Endodermal cell (in vitro differentiated cells): ENCODE results near the gene FAM168B. TPM values are rescaled to one million over a fixed set of nuclear protein-coding genes. Genes with fewer than 3 reads are reported as not detected.

ENCODE experiments used
- DNase-seq: peaks from one replicate; pipeline ENCODE4 v3.0.0-alpha.2; 2017
- H3K27ac ChIP-seq: 2 replicates; pipeline ENCODE4 v1.5.1; 2013; ENCODE audit warnings: mild to moderate bottlenecking, low read depth, low read length, moderate library complexity
- H3K27me3 ChIP-seq: 2 replicates; pipeline ENCODE4 v1.6.1; 2013; ENCODE audit warnings: mild to moderate bottlenecking, low read length, moderate library complexity; ENCODE audit not compliant: insufficient read depth, control insufficient read depth, poor library complexity, severe bottlenecking
- H3K36me3 ChIP-seq: 2 replicates; pipeline ENCODE4 v1.7.0; 2013; ENCODE audit warnings: mild to moderate bottlenecking, low read length, moderate library complexity; ENCODE audit not compliant: control insufficient read depth, insufficient read depth
- H3K4me1 ChIP-seq: one replicate; pipeline ENCODE4 v1.7.0; 2013; ENCODE audit warnings: low read length; ENCODE audit not compliant: control insufficient read depth, insufficient read depth
- H3K4me3 ChIP-seq: 2 replicates; pipeline ENCODE4 v1.5.1; 2013; ENCODE audit warnings: mild to moderate bottlenecking, low read length, moderate library complexity
- H3K9ac ChIP-seq: 2 replicates; pipeline ENCODE4 v1.6.1; 2013; ENCODE audit warnings: mild to moderate bottlenecking, low read length, moderate library complexity; ENCODE audit not compliant: poor library complexity, severe bottlenecking; ENCODE audit errors: extremely low read depth
- H3K9me3 ChIP-seq: 2 replicates; pipeline ENCODE4 v1.6.1; 2013; ENCODE audit warnings: mild to moderate bottlenecking, low read length, moderate library complexity; ENCODE audit not compliant: control insufficient read depth
- H3K27ac Mint-ChIP-seq: 2 replicates; pipeline ENCODE4 v1.8.0; 2020; ENCODE audit warnings: mixed read lengths
- H3K27me3 Mint-ChIP-seq: 2 replicates; pipeline ENCODE4 v1.8.0; 2021; ENCODE audit warnings: mild to moderate bottlenecking, mixed read lengths; ENCODE audit not compliant: insufficient read depth
- H3K36me3 Mint-ChIP-seq: 2 replicates; pipeline ENCODE4 v1.8.0; 2020; ENCODE audit warnings: low read depth, mixed read lengths
- H3K4me1 Mint-ChIP-seq: 2 replicates; pipeline ENCODE4 v1.8.0; 2020; ENCODE audit warnings: mixed read lengths
- H3K4me3 Mint-ChIP-seq: 2 replicates; pipeline ENCODE4 v1.8.0; 2020; ENCODE audit warnings: mild to moderate bottlenecking, moderate library complexity, mixed read lengths
- H3K9me3 Mint-ChIP-seq: 2 replicates; pipeline ENCODE4 v1.8.0; 2020; ENCODE audit warnings: mild to moderate bottlenecking, mixed read lengths
- CTCF ChIP-seq: fragments of 200-600 bp; sonication (generic); conservative IDR thresholded peaks from 2 replicates; pipeline ENCODE4 v1.5.0; 2021; ENCODE audit warnings: antibody characterized with exemption, mild to moderate bottlenecking
- WGBS, 2 experiments: methylation state at CpG; one replicate each; pipeline versions ENCODE4 v1.1.5 to v1.1.7; 2013; ENCODE audit warnings: missing lambda C conversion rate in 2 of 2, mixed read lengths in 1 of 2; ENCODE audit not compliant: insufficient coverage in 1 of 2, insufficient read length in 1 of 2; 5-methylcytosine and 5-hydroxymethylcytosine counted together
- total RNA-seq, 2 donors: library from RNA; stranded (reverse); fragmentation: NEBNext Ultra II Directional in 1 of 2; extraction: Animal tissue kit (Norgen Biotek cat#: 25700) in 1 of 2; gene quantifications; 2 replicates in 1 of 2; 3 replicates in 1 of 2; pipeline ENCODE4 v1.2.1, GENCODE V29; 2021

FAM168B gene
- total RNA-seq, 2 donors from 2014 or later = 77.5 to 77.6 TPM

GRCh38 chr2:131113566-131114227, 20.4 kb upstream of the FAM168B start:
- Mint-ChIP-seq H3K9me3 (peaks cover 5% of the 10 kb centered on the region), H3K27ac (no peak overlapping the region), H3K36me3 (peaks cover 46% of the 10 kb centered on the region), H3K4me1 (peaks cover 31% of the 10 kb centered on the region), H3K4me3 (no peak overlapping the region), H3K27me3 (no peaks in the 10 kb centered on the region)
- Histone ChIP-seq H3K36me3 (peaks cover 56% of the 10 kb centered on the region), H3K4me1 (no peaks in the 10 kb centered on the region), H3K9me3 (peaks cover 4% of the 10 kb centered on the region), H3K27ac (no peak overlapping the region), H3K4me3 (no peak overlapping the region), H3K27me3 (no peaks in the 10 kb centered on the region), H3K9ac (no peak overlapping the region)
- DNase-seq = no peak
- TF ChIP-seq CTCF = no peak
- WGBS, 2 experiments = 94 to 95% methylated on average over 7 of the region's 7 CpGs

- Histone ChIP-seq H3K36me3 (peaks cover 54% of the 10 kb centered on the region), H3K27ac (no peak overlapping the region), H3K9ac (no peak overlapping the region), H3K4me1 (no peaks in the 10 kb centered on the region), H3K9me3 (peaks cover 4% of the 10 kb centered on the region), H3K4me3 (no peak overlapping the region), H3K27me3 (no peaks in the 10 kb centered on the region)
- H3K4me3 Mint-ChIP-seq = no peak overlapping the region
- TF ChIP-seq CTCF = no peak
- DNase-seq = no peak
- peaks cover 5% of the 10 kb centered on the region for H3K9me3 Mint-ChIP-seq
- peaks cover 45% of the 10 kb centered on the region for H3K36me3 Mint-ChIP-seq
- H3K27me3 Mint-ChIP-seq = no peaks in the 10 kb centered on the region
- H3K4me1 Mint-ChIP-seq = peaks cover 33% of the 10 kb centered on the region
- WGBS, 2 experiments = 96% methylated on average over 2 of the region's 2 CpGs; no CpG with 5 or more reads in 1 of the 2 experiments
- H3K27ac Mint-ChIP-seq = no peak overlapping the region
These were observed 19.3 kb upstream of the FAM168B start for GRCh38 chr2:131112529-131112928.

GRCh38 chr2:131105950-131106801, 12.9 kb upstream of the FAM168B start:
- Mint-ChIP-seq H3K27ac (peak overlapping the region; percentile 92), H3K4me1 (peaks cover 24% of the 10 kb centered on the region), H3K27me3 (no peaks in the 10 kb centered on the region), H3K36me3 (peaks cover 18% of the 10 kb centered on the region), H3K4me3 (peak overlapping the region; percentile 83), H3K9me3 (no peaks in the 10 kb centered on the region)
- Histone ChIP-seq H3K4me1 (no peaks in the 10 kb centered on the region), H3K9me3 (peaks cover 4% of the 10 kb centered on the region), H3K36me3 (peaks cover 24% of the 10 kb centered on the region), H3K4me3 (peak overlapping the region; percentile 98), H3K27me3 (no peaks in the 10 kb centered on the region), H3K9ac (peak overlapping the region; percentile 85), H3K27ac (no peak overlapping the region)
- WGBS, 2 experiments = 4 to 10% methylated on average over 4 to 19 of the region's 19 CpGs
- DNase-seq = peak; percentile 72
- TF ChIP-seq CTCF = no peak
